Keratinocyte (primary cell): Measurements from ENCODE around the gene SCPEP1. TPM values are rescaled to one million over a fixed set of nuclear protein-coding genes. Genes with fewer than 3 reads are reported as not detected.

Source experiments
- DNase-seq: peaks from one replicate; pipeline ENCODE4 v3.0.0-alpha.2; 2011; ENCODE audit warnings: low read depth, missing footprints, low spot score
- FAIRE-seq: peaks from 2 replicates; lab custom pipeline; 2011; peaks lifted over from hg19 to GRCh38; lab: Jason Lieb, UNC
- H2AFZ ChIP-seq: 2 replicates; pipeline ENCODE4 v1.6.0; 2012; ENCODE audit warnings: low read length, control low read depth, inconsistent platforms; ENCODE audit not compliant: control insufficient read depth
- H3K27ac ChIP-seq: 2 replicates; pipeline ENCODE4 v1.5.1; 2011; ENCODE audit warnings: low read length; ENCODE audit not compliant: control insufficient read depth, insufficient read depth
- H3K27me3 ChIP-seq: 3 replicates; pipeline ENCODE4 v1.6.0; 2011; ENCODE audit warnings: low read length; ENCODE audit not compliant: control insufficient read depth, insufficient read depth; ENCODE audit errors: extremely low read depth
- H3K36me3 ChIP-seq, 2 experiments: 2 replicates in 1 of 2; 3 replicates in 1 of 2; pipeline ENCODE4 v1.5.1; 2011; ENCODE audit warnings: low read length in 2 of 2, mild to moderate bottlenecking in 1 of 2; ENCODE audit not compliant: control insufficient read depth in 2 of 2, insufficient read depth in 2 of 2; ENCODE audit errors: extremely low read depth in 1 of 2
- H3K4me1 ChIP-seq: 3 replicates; pipeline ENCODE4 v1.5.1; 2011; ENCODE audit warnings: low read length; ENCODE audit not compliant: control insufficient read depth, insufficient read depth; ENCODE audit errors: extremely low read depth
- H3K4me2 ChIP-seq: 3 replicates; pipeline ENCODE4 v1.6.0; 2011; ENCODE audit warnings: low read depth, low read length; ENCODE audit not compliant: control insufficient read depth, insufficient read depth; ENCODE audit errors: extremely low read depth
- H3K4me3 ChIP-seq, 3 experiments: fragments of 200-600 bp in 1 of 3; sonication (generic) in 1 of 3; 2 replicates in 2 of 3; 3 replicates in 1 of 3; pipeline ENCODE4 v1.5.1; 2011 to 2016; ENCODE audit warnings: low read length in 3 of 3, mild to moderate bottlenecking in 3 of 3, control low read depth in 2 of 3, inconsistent platforms in 1 of 3, low read depth in 1 of 3, mixed read lengths in 1 of 3, mixed run types in 1 of 3, moderate library complexity in 1 of 3; ENCODE audit not compliant: control insufficient read depth in 2 of 3, insufficient read depth in 2 of 3; ENCODE audit errors: extremely low read depth in 1 of 3
- H3K79me2 ChIP-seq: 2 replicates; pipeline ENCODE4 v1.6.0; 2012; ENCODE audit warnings: low read length; ENCODE audit not compliant: control insufficient read depth, insufficient read depth
- H3K9ac ChIP-seq: 3 replicates; pipeline ENCODE4 v1.6.0; 2011; ENCODE audit warnings: low read length; ENCODE audit not compliant: control insufficient read depth, insufficient read depth; ENCODE audit errors: extremely low read depth
- H3K9me1 ChIP-seq: 3 replicates; pipeline ENCODE4 v1.6.0; 2011; ENCODE audit warnings: low read length; ENCODE audit not compliant: control insufficient read depth, insufficient read depth; ENCODE audit errors: extremely low read depth
- H3K9me3 ChIP-seq: 2 replicates; pipeline ENCODE4 v1.5.1; 2012; ENCODE audit warnings: low read depth, low read length; ENCODE audit not compliant: control insufficient read depth
- H4K20me1 ChIP-seq: 3 replicates; pipeline ENCODE4 v1.6.0; 2011; ENCODE audit warnings: low read length; ENCODE audit not compliant: control insufficient read depth, insufficient read depth; ENCODE audit errors: extremely low read depth
- CTCF ChIP-seq, 3 experiments: IDR thresholded peaks in 1 of 3; conservative IDR thresholded peaks in 1 of 3; optimal IDR thresholded peaks in 1 of 3; 2 replicates in 2 of 3; 3 replicates in 1 of 3; pipeline versions ENCODE3 to v1.5.1; 2011; ENCODE audit warnings: low read length in 3 of 3, mild to moderate bottlenecking in 3 of 3, moderate library complexity in 2 of 3, control low read depth in 1 of 3, inconsistent platforms in 1 of 3; ENCODE audit not compliant: insufficient read depth in 2 of 3; ENCODE audit errors: extremely low read depth in 1 of 3
- EZH2 ChIP-seq: IDR thresholded peaks from one replicate; pipeline ENCODE4 v1.6.1; 2012; ENCODE audit warnings: inconsistent platforms, mild to moderate bottlenecking, low read length, moderate library complexity
- dilution Hi-C: fragments of 300-500 bp; cut with MboI; formaldehyde crosslinking; loops from one replicate; pipeline ENCODE4 v1.7.0; 2020; ENCODE audit warnings: low sequenced_read_pairs; ENCODE audit not compliant: extremely low pct_ligation_motif_present
- polyA plus RNA-seq, 5 experiments: library from polyadenylated mRNA; depleted of rRNA in 3 of 5; stranded (reverse) in 3 of 5; stranded (forward) in 1 of 5; unstranded in 1 of 5; fragments of >200 nt; gene quantifications; 1 replicate in 1 of 5; 2 replicates in 3 of 5; 3 replicates in 1 of 5; pipeline versions ENCODE4 v1.2.1 to v1.2.3, GENCODE V29; 2011 to 2012; ENCODE audit warnings: missing spikeins in 2 of 5, low read depth in 1 of 5, low replicate concordance in 1 of 5

SCPEP1 gene
- polyA plus RNA-seq, 1 donor (not counting 4 experiments of a cell fraction or from before 2014, with no cell fraction given): 34.4 TPM

- no peak overlapping the region for H3K4me2 ChIP-seq
- no peak for DNase-seq
- no peaks in the 10 kb centered on the region for H3K79me2 ChIP-seq
- dilution Hi-C loops: no loop called here
- no peak overlapping the region for H2AFZ ChIP-seq
- no peaks in the 10 kb centered on the region for H4K20me1 ChIP-seq
- H3K27ac ChIP-seq: no peak overlapping the region
- H3K9me3 ChIP-seq: no peaks in the 10 kb centered on the region
- no peak for FAIRE-seq
- peaks cover 0 to 9% of the 10 kb centered on the region in 2 experiments for H3K36me3 ChIP-seq
- peaks cover 8% of the 10 kb centered on the region for H3K4me1 ChIP-seq
- no peak for TF ChIP-seq EZH2
- no peaks in the 10 kb centered on the region for H3K9me1 ChIP-seq
- H3K4me3 ChIP-seq: no peak overlapping the region
- no peaks in the 10 kb centered on the region for H3K27me3 ChIP-seq
- no peak overlapping the region for H3K9ac ChIP-seq
Measured at GRCh38 chr17:56987283-56987834, 9.4 kb downstream of the SCPEP1 start.

GRCh38 chr17:56988901-56989572 lies 11.1 kb downstream of the SCPEP1 start:
- Histone ChIP-seq H3K9ac (no peak overlapping the region), H4K20me1 (no peaks in the 10 kb centered on the region), H3K4me2 (no peak overlapping the region), H3K36me3 (peaks cover 0 to 9% of the 10 kb centered on the region in 2 experiments), H3K4me3 (no peak overlapping the region), H3K4me1 (no peaks in the 10 kb centered on the region), H2AFZ (no peak overlapping the region), H3K27me3 (no peaks in the 10 kb centered on the region), H3K9me3 (no peaks in the 10 kb centered on the region), H3K79me2 (no peaks in the 10 kb centered on the region), H3K27ac (no peak overlapping the region), H3K9me1 (no peaks in the 10 kb centered on the region)
- FAIRE-seq (no peak), DNase-seq (no peak)
- dilution Hi-C loops: no loop called here
- TF ChIP-seq EZH2: no peak
- no peak for TF ChIP-seq CTCF (optimal IDR thresholded peaks at IDR 0.05 in 1 of 3, IDR thresholded peaks at IDR 0.05 in 1 of 3, conservative IDR thresholded peaks at IDR 0.05 in 1 of 3; ENCODE audit: extremely low read depth in 1 of 3, insufficient read depth in 2 of 3, low read length in 3 of 3)
